ENCODE data around the gene FAM25A.

The FAM25A gene

GRCh38 chr10:86976362-86977056, 43.6 kb upstream of the FAM25A start:
- TF ChIP-seq POLR2AphosphoS5 (IDR thresholded peaks at IDR 0.05; ENCODE audit: low read depth, low read length), result no peak

- TF ChIP-seq SIN3A (IDR thresholded peaks at IDR 0.05; ENCODE audit: borderline replicate concordance, insufficient read depth, low read length), result no peak
These were observed 40.7 kb upstream of the FAM25A start for GRCh38 chr10:86979296-86979818.

- no peak for TF ChIP-seq SIN3A (IDR thresholded peaks at IDR 0.05; ENCODE audit: borderline replicate concordance, insufficient read depth, low read length)
- no peak for TF ChIP-seq REST (IDR thresholded peaks at IDR 0.05; ENCODE audit: insufficient read depth in 1 of 2, low read depth in 2 of 2, low read length in 2 of 2)
- TF ChIP-seq FOXP2 (optimal IDR thresholded peaks at IDR 0.05; ENCODE audit: borderline replicate concordance, extremely low read depth, extremely low read length, insufficient read depth), result no peak
- no peak for TF ChIP-seq POLR2AphosphoS5 (IDR thresholded peaks at IDR 0.05; ENCODE audit: low read depth, low read length)
These were observed 40.1 kb upstream of the FAM25A start for GRCh38 chr10:86979977-86980448.

- TF ChIP-seq REST (IDR thresholded peaks at IDR 0.05; ENCODE audit: insufficient read depth in 1 of 2, low read depth in 2 of 2, low read length in 2 of 2), result no peak
- no peak for TF ChIP-seq FOXP2 (optimal IDR thresholded peaks at IDR 0.05; ENCODE audit: borderline replicate concordance, extremely low read depth, extremely low read length, insufficient read depth)
- TF ChIP-seq SIN3A (IDR thresholded peaks at IDR 0.05; ENCODE audit: borderline replicate concordance, insufficient read depth, low read length), result no peak
- no peak for TF ChIP-seq POLR2AphosphoS5 (IDR thresholded peaks at IDR 0.05; ENCODE audit: low read depth, low read length)
- no peak for TF ChIP-seq TAF1 (IDR thresholded peaks at IDR 0.05; ENCODE audit: borderline replicate concordance, insufficient read depth, low read length)
These were observed 38.4 kb upstream of the FAM25A start for GRCh38 chr10:86981716-86982115.

GRCh38 chr10:86988520-86988919, 31.6 kb upstream of the FAM25A start:
- TF ChIP-seq REST (IDR thresholded peaks at IDR 0.05; ENCODE audit: insufficient read depth in 1 of 2, low read depth in 2 of 2, low read length in 2 of 2) (no peak), TAF1 (IDR thresholded peaks at IDR 0.05; ENCODE audit: borderline replicate concordance, insufficient read depth, low read length) (no peak), POLR2AphosphoS5 (IDR thresholded peaks at IDR 0.05; ENCODE audit: low read depth, low read length) (no peak), FOXP2 (optimal IDR thresholded peaks at IDR 0.05; ENCODE audit: borderline replicate concordance, extremely low read depth, extremely low read length, insufficient read depth) (no peak), SIN3A (IDR thresholded peaks at IDR 0.05; ENCODE audit: borderline replicate concordance, insufficient read depth, low read length) (no peak)

- TF ChIP-seq REST (IDR thresholded peaks at IDR 0.05; ENCODE audit: insufficient read depth in 1 of 2, low read depth in 2 of 2, low read length in 2 of 2) (no peak), TAF1 (IDR thresholded peaks at IDR 0.05; ENCODE audit: borderline replicate concordance, insufficient read depth, low read length) (no peak), POLR2AphosphoS5 (IDR thresholded peaks at IDR 0.05; ENCODE audit: low read depth, low read length) (no peak), FOXP2 (optimal IDR thresholded peaks at IDR 0.05; ENCODE audit: borderline replicate concordance, extremely low read depth, extremely low read length, insufficient read depth) (no peak), SIN3A (IDR thresholded peaks at IDR 0.05; ENCODE audit: borderline replicate concordance, insufficient read depth, low read length) (no peak)
These were observed 27.6 kb upstream of the FAM25A start for GRCh38 chr10:86992456-86992855.

All from PFSK-1 (cell line).